Measurements from ENCODE around the gene OS9. TPM values are rescaled to one million over a fixed set of nuclear protein-coding genes. Genes with fewer than 3 reads are reported as not detected.
A peak's percentile ranks its signal among the peaks of the same experiment; 100 is the strongest.

The OS9 gene
- total and polyA plus RNA-seq, 9 of the 15 experiments (the other 6 are each of a cell fraction or from before 2014, with no cell fraction given): 4.6 to 105 (median 89.5) TPM

GRCh38 chr12:57744777-57745484, 51.0 kb downstream of the OS9 start, which contains the start of gene TSPAN31:
Gene TSPAN31 (plus strand): TSS chr12:57745039. CDS start chr12:57745155, 116 bp downstream.
- Histone ChIP-seq H3K4me1 (replicated peaks in 1 of 2; ENCODE audit: control insufficient read depth in 2 of 2, insufficient read depth in 2 of 2, low read length in 2 of 2) (peaks cover 7 to 12% of the 10 kb centered on the region in 2 experiments; a peak in 3 of 5 replicates), H3K27ac (ENCODE audit: extremely low read depth, low read depth, low read length) (peak within 1 kb of the TSS; percentile 84), H4K20me1 (replicated peaks; ENCODE audit: control insufficient read depth, insufficient read depth, low read length) (no peaks in the 10 kb centered on the region), H3K9ac (ENCODE audit: insufficient read depth in 1 of 2, low read depth in 2 of 2, low read length in 2 of 2) (peak within 1 kb of the TSS; percentile 88 to 95), H3K9me3 (replicated peaks; ENCODE audit: control insufficient read depth, insufficient read depth, low read depth, low read length) (no peaks in the 10 kb centered on the region), H3K4me3 (peak within 1 kb of the TSS; percentile 59), H3K79me2 (ENCODE audit: control insufficient read depth, insufficient read depth, low read length) (peaks cover 19% of the 10 kb centered on the region), H3K36me3 (ENCODE audit: control insufficient read depth, insufficient read depth, low read length) (peaks cover 40% of the 10 kb centered on the region), H2AFZ (ENCODE audit: low read depth, low read length) (peak within 1 kb of the TSS; percentile 90), H3K27me3 (ENCODE audit: control insufficient read depth in 2 of 2, insufficient read depth in 2 of 2, low read length in 2 of 2) (peaks cover 0 to 3% of the 10 kb centered on the region in 2 experiments; a peak in 2 of 5 replicates), H3K9me1 (ENCODE audit: control insufficient read depth, insufficient read depth, low read length) (no peaks in the 10 kb centered on the region), H3K4me2 (ENCODE audit: insufficient read depth, low read length) (peak within 1 kb of the TSS; percentile 88)
- DNase-seq (ENCODE audit: extremely low read depth in 1 of 4, low spot score in 3 of 4) (peak; percentile 78 to 98 (median 88)), FAIRE-seq (peak; percentile 99), ATAC-seq (peak; percentile 93)
- ChIA-PET CTCF (ENCODE audit: low intra/inter-chr PET ratio) (no interaction called here), POLR2A (interaction anchor here (0.6 to 2.5 kb wide), 17 partner anchors 9 to 230 kb away, joined by 3 to 15 read pairs (median 3); partner anchors contain the start of genes CYP27B1, DDIT3, EEF1AKMT3 and METTL1)
- intact Hi-C loops (cut with micrococcal nuclease) (no loop called here), in situ Hi-C loops (cut with MboI) (loop anchor here (10.0 kb wide), 1 partner anchor 430 kb away; no protein-coding TSS in a partner anchor)
- no TSS peak for BruUV-seq (replicated peaks)
- WGBS (ENCODE audit: insufficient coverage, low coverage, missing lambda C conversion rate): 1% methylated on average over 29 of the region's 29 CpGs
- TF ChIP-seq ZNF75A (CRISPR knock-in tag; IDR thresholded peaks at IDR 0.05): no peak
- TF ChIP-seq SMAD1 (IDR thresholded peaks at IDR 0.05; ENCODE audit: low read depth, low read length, partially characterized antibody): no peak
- peak; percentile 70; the same call in 1 of the 2 replicates for TF ChIP-seq PATZ1 (CRISPR knock-in tag; IDR thresholded peaks at IDR 0.05; ENCODE audit: borderline replicate concordance)
- peak; percentile 74 for TF ChIP-seq POLR2G (IDR thresholded peaks at IDR 0.05; ENCODE audit: low read depth, low read length)
- no peak for TF ChIP-seq ZNF232 (CRISPR knock-in tag; IDR thresholded peaks at IDR 0.05)
- TF ChIP-seq ZNF584 (CRISPR knock-in tag; IDR thresholded peaks at IDR 0.05; ENCODE audit: low read depth): peak; percentile 69; the same call in 1 of the 2 replicates
- peak in 2 of 3 experiments; percentile 43 to 88; a peak in 3 of 6 replicates for TF ChIP-seq ZBTB11 (CRISPR knock-in tag; IDR thresholded peaks at IDR 0.05)
- no peak; the same call in 1 of the 2 replicates for TF ChIP-seq HBP1 (CRISPR knock-in tag; IDR thresholded peaks at IDR 0.05)
- no peak for TF ChIP-seq NR2C1 (IDR thresholded peaks at IDR 0.05)
- no peak for TF ChIP-seq NR2C1 (tag; IDR thresholded peaks at IDR 0.05)
- TF ChIP-seq ZBTB8A (IDR thresholded peaks at IDR 0.05; ENCODE audit: partially characterized antibody): no peak
- no peak for TF ChIP-seq IRF2 (CRISPR knock-in tag; IDR thresholded peaks at IDR 0.05)
